ENCODE results near the gene TXNRD1.

DNA sequence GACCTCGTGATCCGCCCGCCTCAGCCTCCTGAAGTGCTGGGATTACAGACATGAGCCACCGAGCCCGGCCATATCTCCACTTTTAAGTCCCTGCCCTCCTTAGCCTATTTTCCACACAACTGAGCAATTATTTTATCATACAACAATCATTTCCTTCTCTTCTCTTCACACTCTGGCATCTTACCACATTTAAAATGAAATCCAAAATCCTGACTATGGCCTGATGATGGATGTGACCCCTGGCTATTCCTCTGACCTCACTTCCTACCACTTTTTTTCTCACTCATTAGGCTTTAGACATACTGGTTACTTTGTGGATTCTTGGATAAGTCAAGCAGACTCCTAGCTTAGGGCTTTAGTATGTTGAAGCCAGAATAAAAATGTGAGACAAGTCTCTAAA, 66.1 kb downstream of the TXNRD1 start:
- no peak for TF ChIP-seq POLR2A (IDR thresholded peaks at IDR 0.05)
- no peak for TF ChIP-seq CTCF (IDR thresholded peaks at IDR 0.05)
- TF ChIP-seq EP300 (IDR thresholded peaks at IDR 0.05), result no peak
